IMR-90 (cell line): ENCODE data around the gene CCNK. TPM values are rescaled to one million over a fixed set of nuclear protein-coding genes. Genes with fewer than 3 reads are reported as not detected.

ENCODE experiments used
- ATAC-seq: fragments of 200-7000 bp; cut with Tn5 transposase; 2 replicates; pipeline ENCODE4 v1.9.1; 2020; ENCODE audit warnings: low read depth, mild to moderate bottlenecking, moderate library complexity
- BruUV-seq: library from RNA; stranded (reverse); fragments of 400-500 nt; replicated peaks from 2 replicates; lab custom pipeline; 2021; lab: Mats Ljungman, UMichigan
- CTCF ChIA-PET: fragments of 300-600 bp; formaldehyde crosslinking; extraction: SDS; loops from one replicate; lab custom pipeline; 2021; ENCODE audit warnings: antibody characterized with exemption; lab: Yijun Ruan, JAX
- POLR2A ChIA-PET: fragments of 300-600 bp; sonication (Branson Sonifier 250); formaldehyde crosslinking; loops from one replicate; lab custom pipeline; 2022; ENCODE audit warnings: antibody characterized with exemption; ENCODE audit not compliant: unreplicated experiment; lab: Charles Lee
- DNase-seq: peaks from one replicate; pipeline ENCODE4 v3.0.0; 2013
- H2AFZ ChIP-seq: replicated peaks from 2 replicates; pipeline ENCODE3; 2013; ENCODE audit warnings: low read length, mild to moderate bottlenecking; ENCODE audit not compliant: poor library complexity
- H2AK5ac ChIP-seq: 2 replicates; pipeline ENCODE4 v1.6.1; 2013; ENCODE audit warnings: low read depth, low read length, inconsistent platforms
- H2AK9ac ChIP-seq: replicated peaks from 2 replicates; pipeline ENCODE3; 2013; ENCODE audit warnings: mild to moderate bottlenecking, low read depth, low read length, moderate library complexity; ENCODE audit not compliant: poor library complexity
- H2BK120ac ChIP-seq: 2 replicates; pipeline ENCODE4 v1.6.1; 2013; ENCODE audit warnings: low read depth, low read length, inconsistent platforms
- H2BK15ac ChIP-seq: 3 replicates; pipeline ENCODE4 v1.6.1; 2013; ENCODE audit warnings: low read depth, low read length, inconsistent platforms
- H2BK20ac ChIP-seq: 2 replicates; pipeline ENCODE4 v1.6.1; 2013; ENCODE audit warnings: low read depth, mild to moderate bottlenecking, inconsistent platforms, low read length, moderate library complexity
- H2BK5ac ChIP-seq: 2 replicates; pipeline ENCODE4 v1.6.1; 2013; ENCODE audit warnings: mild to moderate bottlenecking, low read depth, low read length, inconsistent platforms; ENCODE audit not compliant: poor library complexity, severe bottlenecking
- H3K14ac ChIP-seq: replicated peaks from 2 replicates; pipeline ENCODE4 v1.6.1; 2013; ENCODE audit warnings: low read depth, low read length, inconsistent platforms
- H3K18ac ChIP-seq: 2 replicates; pipeline ENCODE4 v1.6.1; 2013; ENCODE audit warnings: low read depth, low read length, control low read depth
- H3K23ac ChIP-seq: 2 replicates; pipeline ENCODE4 v1.6.1; 2013; ENCODE audit warnings: low read depth, low read length, inconsistent platforms
- H3K27ac ChIP-seq: 2 replicates; pipeline ENCODE4 v1.5.1; 2013; ENCODE audit warnings: mild to moderate bottlenecking, control low read depth, low read length; ENCODE audit not compliant: insufficient read depth
- H3K27me3 ChIP-seq: 2 replicates; pipeline ENCODE4 v1.6.1; 2013; ENCODE audit warnings: low read length; ENCODE audit not compliant: control insufficient read depth, insufficient read depth
- H3K36me3 ChIP-seq: 2 replicates; pipeline ENCODE4 v1.6.1; 2013; ENCODE audit warnings: low read length, mixed read lengths; ENCODE audit not compliant: control insufficient read depth, insufficient read depth
- H3K4ac ChIP-seq: 2 replicates; pipeline ENCODE4 v1.6.1; 2013; ENCODE audit warnings: low read depth, low read length, inconsistent platforms
- H3K4me1 ChIP-seq: 2 replicates; pipeline ENCODE4 v1.6.1; 2013; ENCODE audit warnings: low read length, mixed read lengths; ENCODE audit not compliant: control insufficient read depth, insufficient read depth
- H3K4me2 ChIP-seq: 2 replicates; pipeline ENCODE4 v1.6.1; 2013; ENCODE audit warnings: low read depth, mild to moderate bottlenecking, control low read depth, low read length, moderate library complexity
- H3K4me3 ChIP-seq: 2 replicates; pipeline ENCODE4 v1.5.1; 2013; ENCODE audit warnings: low read depth, mild to moderate bottlenecking, control low read depth, low read length, moderate library complexity; ENCODE audit not compliant: insufficient read depth
- H3K56ac ChIP-seq: 2 replicates; pipeline ENCODE4 v1.6.1; 2013; ENCODE audit warnings: low read length, inconsistent platforms; ENCODE audit not compliant: insufficient read depth; ENCODE audit errors: extremely low read depth
- H3K79me1 ChIP-seq, 2 experiments: 2 replicates each; pipeline ENCODE4 v1.6.1; 2013; ENCODE audit warnings: low read length in 2 of 2, inconsistent platforms in 1 of 2, low read depth in 1 of 2
- H3K9ac ChIP-seq: 2 replicates; pipeline ENCODE4 v1.6.1; 2013; ENCODE audit warnings: low read depth, low read length, control low read depth
- H3K9me1 ChIP-seq: 2 replicates; pipeline ENCODE4 v1.6.1; 2013; ENCODE audit warnings: low read length, inconsistent platforms; ENCODE audit not compliant: insufficient read depth
- H3K9me3 ChIP-seq: 2 replicates; pipeline ENCODE4 v1.6.1; 2013; ENCODE audit warnings: low read length; ENCODE audit not compliant: control insufficient read depth, insufficient read depth
- H4K20me1 ChIP-seq: 2 replicates; pipeline ENCODE4 v1.6.1; 2013; ENCODE audit warnings: low read length, inconsistent platforms; ENCODE audit not compliant: insufficient read depth
- H4K5ac ChIP-seq: 2 replicates; pipeline ENCODE4 v1.6.1; 2013; ENCODE audit warnings: mild to moderate bottlenecking, low read depth, low read length, control low read depth
- H4K8ac ChIP-seq, 2 experiments: 2 replicates each; pipeline ENCODE4 v1.6.1; 2013; ENCODE audit warnings: low read depth in 2 of 2, low read length in 2 of 2, control low read depth in 1 of 2, inconsistent platforms in 1 of 2
- H4K91ac ChIP-seq: 2 replicates; pipeline ENCODE4 v1.6.1; 2013; ENCODE audit warnings: low read depth, low read length, inconsistent platforms; ENCODE audit not compliant: insufficient read depth
- BHLHE40 ChIP-seq: fragments of 150-350 bp; IDR thresholded peaks from 2 replicates; pipeline ENCODE4 v1.6.1; 2016; ENCODE audit warnings: mild to moderate bottlenecking, low read depth, low read length
- CHD1 ChIP-seq: IDR thresholded peaks from 2 replicates; pipeline ENCODE4 v1.6.1; 2012; ENCODE audit warnings: low read depth, low read length, improper control_type of control experiment
- FOS ChIP-seq: fragments of 150-350 bp; IDR thresholded peaks from 2 replicates; pipeline ENCODE4 v1.6.1; 2016; ENCODE audit warnings: low read depth, low read length
- MAZ ChIP-seq: IDR thresholded peaks from 2 replicates; pipeline ENCODE4 v1.6.1; 2012; ENCODE audit warnings: low read depth, mild to moderate bottlenecking, low read length, improper control_type of control experiment, moderate library complexity, borderline replicate concordance
- MXI1 ChIP-seq: IDR thresholded peaks from 2 replicates; pipeline ENCODE4 v1.6.1; 2012; ENCODE audit warnings: low read depth, mild to moderate bottlenecking, low read length, moderate library complexity, borderline replicate concordance
- NFE2L2 ChIP-seq: fragments of 150-350 bp; IDR thresholded peaks from 2 replicates; pipeline ENCODE4 v1.6.1; 2016; ENCODE audit warnings: low read depth, mild to moderate bottlenecking, low read length
- POLR2A ChIP-seq: IDR thresholded peaks from 2 replicates; pipeline ENCODE4 v1.6.1; 2012; ENCODE audit warnings: mild to moderate bottlenecking, low read depth, low read length
- RCOR1 ChIP-seq: IDR thresholded peaks from 2 replicates; pipeline ENCODE4 v1.6.1; 2012; ENCODE audit warnings: mild to moderate bottlenecking, low read length, improper control_type of control experiment; ENCODE audit not compliant: insufficient replicate concordance
- WGBS, 2 experiments: methylation state at CpG; one replicate each; pipeline versions ENCODE4 v1.1.5 to v1.1.7; 2013; ENCODE audit warnings: missing lambda C conversion rate in 2 of 2; ENCODE audit not compliant: insufficient read length in 1 of 2; ENCODE audit errors: extremely low coverage in 2 of 2; 5-methylcytosine and 5-hydroxymethylcytosine counted together
- dilution Hi-C: fragments of 300-500 bp; cut with HindIII; formaldehyde crosslinking; loops from one replicate; pipeline ENCODE4 v1.14.3; 2018; ENCODE audit warnings: low sequenced_read_pairs; ENCODE audit not compliant: unreplicated experiment
- in situ Hi-C: fragments of 300-500 bp; cut with MboI; formaldehyde crosslinking; loops from 3 replicates; pipeline ENCODE4 v1.14.3; 2019; ENCODE audit warnings: low sequenced_read_pairs, inconsistent platforms, mixed read lengths
- intact Hi-C: fragments of 100-400 bp; cut with micrococcal nuclease; formaldehyde crosslinking; loops from 2 replicates; pipeline ENCODE4 v1.10.0; 2022
- polyA plus RNA-seq, 3 experiments: library from polyadenylated mRNA; depleted of rRNA; stranded (reverse); fragments of >200 nt; gene quantifications; 2 replicates each; pipeline ENCODE4 v1.2.3, GENCODE V29; 2012; ENCODE audit warnings: low replicate concordance in 1 of 3
- total RNA-seq: library from RNA; depleted of rRNA; stranded (reverse); fragments of >200 nt; gene quantifications from 2 replicates; pipeline ENCODE4 v1.2.3, GENCODE V29; 2012
- TF ChIP-seq, protein P1 (sequence below): fragments of 150-350 bp; IDR thresholded peaks from 2 replicates; pipeline ENCODE4 v1.6.1; 2017; ENCODE audit warnings: mild to moderate bottlenecking, antibody characterized with exemption, low read length, low read depth
- TF ChIP-seq, protein P2 (sequence below): conservative IDR thresholded peaks from 2 replicates; pipeline ENCODE4 v1.5.1; 2012; ENCODE audit warnings: mild to moderate bottlenecking, low read depth, low read length, improper control_type of control experiment
- TF ChIP-seq, protein P3 (sequence below): fragments of 150-350 bp; IDR thresholded peaks from 2 replicates; pipeline ENCODE4 v1.6.1; 2016; ENCODE audit warnings: low read depth, mild to moderate bottlenecking, low read length, moderate library complexity, borderline replicate concordance

The CCNK gene
- total and polyA plus RNA-seq, 2 of the 4 experiments (the other 2 are of a cell fraction): 18.8 to 38.3 TPM

DNA sequence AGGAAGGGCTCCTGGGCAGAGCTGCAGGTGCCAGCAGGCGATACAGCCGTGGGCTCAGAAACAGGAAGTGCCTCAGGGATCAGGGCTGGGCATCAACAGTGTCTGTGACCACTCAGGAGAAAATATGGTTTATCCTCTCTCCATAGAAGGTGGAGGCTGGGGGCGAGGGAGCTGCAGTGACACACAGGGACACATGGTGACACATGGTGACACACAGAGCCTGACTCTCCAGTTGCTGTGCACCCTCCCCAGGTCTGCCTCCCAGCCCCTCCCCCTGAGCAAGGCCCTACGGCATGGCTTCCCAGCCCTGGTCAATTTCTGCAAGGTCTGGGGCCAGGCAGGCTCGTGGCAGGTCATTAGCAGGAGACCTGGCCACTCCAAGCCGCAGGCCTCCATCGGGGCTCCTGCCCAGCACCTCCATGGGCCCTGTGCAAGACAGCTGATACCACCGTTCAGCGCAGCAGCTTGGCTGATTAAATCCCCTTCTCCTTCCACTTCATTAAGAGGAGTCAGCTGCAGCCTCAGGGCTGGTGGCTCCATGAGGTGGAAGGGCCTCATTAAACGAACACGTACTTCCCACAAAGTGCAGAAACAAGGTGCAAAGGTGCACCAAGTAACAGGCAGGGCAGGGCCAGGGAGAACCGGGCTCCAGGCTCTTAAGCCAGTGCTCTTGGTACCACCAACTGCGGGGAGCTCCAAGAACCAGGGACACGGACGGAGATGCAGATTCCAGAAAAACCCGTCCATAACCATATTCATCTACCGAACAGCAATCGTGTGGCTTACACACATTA, 60.7 kb downstream of the CCNK start (continued):
- TF ChIP-seq NFE2L2: no peak

DNA sequence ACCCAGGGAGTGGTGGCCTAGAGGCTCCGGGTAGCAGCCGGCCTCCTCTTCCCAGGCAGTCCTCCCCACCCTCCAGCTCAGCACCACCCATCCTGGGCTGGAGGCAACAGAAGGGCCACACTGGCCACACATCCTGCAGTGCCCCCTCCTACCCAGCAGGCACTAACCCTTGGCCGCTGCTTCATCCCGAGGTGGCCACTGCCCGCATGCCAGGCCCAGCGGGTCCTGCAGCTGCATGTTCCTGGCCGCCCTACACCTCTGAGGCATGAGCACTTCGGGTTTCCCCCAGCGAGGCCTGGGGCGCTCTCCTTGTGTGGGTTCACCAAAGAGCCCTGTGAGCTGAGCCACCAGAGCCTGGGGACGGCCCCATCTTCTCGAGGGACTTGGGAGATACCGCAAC, 61.4 kb downstream of the CCNK start:
- Histone ChIP-seq H3K18ac (no peak overlapping the region), H3K27me3 (no peaks in the 10 kb centered on the region), H4K20me1 (peaks cover 52% of the 10 kb centered on the region), H3K23ac (no peak overlapping the region), H2AK9ac (no peak overlapping the region), H3K36me3 (no peaks in the 10 kb centered on the region), H3K9me3 (no peaks in the 10 kb centered on the region), H2BK20ac (no peak overlapping the region), H2BK120ac (no peak overlapping the region), H4K91ac (no peak overlapping the region), H3K9me1 (peaks cover 16% of the 10 kb centered on the region), H2BK5ac (no peak overlapping the region), H3K4me3 (no peak overlapping the region), H3K4me2 (no peak overlapping the region), H4K8ac (no peak overlapping the region), H2BK15ac (no peak overlapping the region), H2AK5ac (no peak overlapping the region), H3K4ac (no peak overlapping the region), H3K79me1 (peaks cover 55 to 84% of the 10 kb centered on the region in 2 experiments), H3K14ac (no peak overlapping the region), H2AFZ (no peak overlapping the region), H3K56ac (no peak overlapping the region), H4K5ac (no peak overlapping the region), H3K9ac (no peak overlapping the region), H3K4me1 (peaks cover 17% of the 10 kb centered on the region), H3K27ac (no peak overlapping the region)
- intact Hi-C loops (no loop called here), dilution Hi-C loops (no loop called here), in situ Hi-C loops (no loop called here)
- ChIA-PET CTCF (no interaction called here), POLR2A (no interaction called here)
- WGBS, 2 experiments: 93% methylated on average over 6 of the region's 13 CpGs; no CpG with 5 or more reads in 1 of the 2 experiments
- no peak for ATAC-seq
- TF ChIP-seq BHLHE40: no peak
- no peak for TF ChIP-seq RCOR1
- TF ChIP-seq, protein P1, sequence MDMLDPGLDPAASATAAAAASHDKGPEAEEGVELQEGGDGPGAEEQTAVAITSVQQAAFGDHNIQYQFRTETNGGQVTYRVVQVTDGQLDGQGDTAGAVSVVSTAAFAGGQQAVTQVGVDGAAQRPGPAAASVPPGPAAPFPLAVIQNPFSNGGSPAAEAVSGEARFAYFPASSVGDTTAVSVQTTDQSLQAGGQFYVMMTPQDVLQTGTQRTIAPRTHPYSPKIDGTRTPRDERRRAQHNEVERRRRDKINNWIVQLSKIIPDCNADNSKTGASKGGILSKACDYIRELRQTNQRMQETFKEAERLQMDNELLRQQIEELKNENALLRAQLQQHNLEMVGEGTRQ: no peak
- TF ChIP-seq CHD1: no peak
- TF ChIP-seq, protein P2, sequence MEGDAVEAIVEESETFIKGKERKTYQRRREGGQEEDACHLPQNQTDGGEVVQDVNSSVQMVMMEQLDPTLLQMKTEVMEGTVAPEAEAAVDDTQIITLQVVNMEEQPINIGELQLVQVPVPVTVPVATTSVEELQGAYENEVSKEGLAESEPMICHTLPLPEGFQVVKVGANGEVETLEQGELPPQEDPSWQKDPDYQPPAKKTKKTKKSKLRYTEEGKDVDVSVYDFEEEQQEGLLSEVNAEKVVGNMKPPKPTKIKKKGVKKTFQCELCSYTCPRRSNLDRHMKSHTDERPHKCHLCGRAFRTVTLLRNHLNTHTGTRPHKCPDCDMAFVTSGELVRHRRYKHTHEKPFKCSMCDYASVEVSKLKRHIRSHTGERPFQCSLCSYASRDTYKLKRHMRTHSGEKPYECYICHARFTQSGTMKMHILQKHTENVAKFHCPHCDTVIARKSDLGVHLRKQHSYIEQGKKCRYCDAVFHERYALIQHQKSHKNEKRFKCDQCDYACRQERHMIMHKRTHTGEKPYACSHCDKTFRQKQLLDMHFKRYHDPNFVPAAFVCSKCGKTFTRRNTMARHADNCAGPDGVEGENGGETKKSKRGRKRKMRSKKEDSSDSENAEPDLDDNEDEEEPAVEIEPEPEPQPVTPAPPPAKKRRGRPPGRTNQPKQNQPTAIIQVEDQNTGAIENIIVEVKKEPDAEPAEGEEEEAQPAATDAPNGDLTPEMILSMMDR: no peak
- TF ChIP-seq, protein P3, sequence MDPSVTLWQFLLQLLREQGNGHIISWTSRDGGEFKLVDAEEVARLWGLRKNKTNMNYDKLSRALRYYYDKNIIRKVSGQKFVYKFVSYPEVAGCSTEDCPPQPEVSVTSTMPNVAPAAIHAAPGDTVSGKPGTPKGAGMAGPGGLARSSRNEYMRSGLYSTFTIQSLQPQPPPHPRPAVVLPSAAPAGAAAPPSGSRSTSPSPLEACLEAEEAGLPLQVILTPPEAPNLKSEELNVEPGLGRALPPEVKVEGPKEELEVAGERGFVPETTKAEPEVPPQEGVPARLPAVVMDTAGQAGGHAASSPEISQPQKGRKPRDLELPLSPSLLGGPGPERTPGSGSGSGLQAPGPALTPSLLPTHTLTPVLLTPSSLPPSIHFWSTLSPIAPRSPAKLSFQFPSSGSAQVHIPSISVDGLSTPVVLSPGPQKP: no peak
- no peak for TF ChIP-seq MXI1
- TF ChIP-seq POLR2A: no peak
- TF ChIP-seq MAZ: no peak
- no peak for TF ChIP-seq FOS
- TF ChIP-seq NFE2L2: no peak
- DNase-seq: no peak
- no TSS peak for BruUV-seq
